ENCODE data around the gene ACTR3.

GRCh38 chr2:113854208-113854607 is 35.7 kb upstream of the ACTR3 start:
- TF ChIP-seq EZH2 (IDR thresholded peaks at IDR 0.05; ENCODE audit: insufficient read depth, poor library complexity, severe bottlenecking) = no peak
- TF ChIP-seq EZH2phosphoT487 (IDR thresholded peaks at IDR 0.05; ENCODE audit: insufficient read depth, low read depth) = no peak

Data from GM23248 (cell line).